HG02642 (cell line): ENCODE measurements around the gene LRP11.
"Not testable (repeated sequence)": the region's sequence is repeated elsewhere in the genome, so short reads cannot be mapped to it uniquely, and the experiment has no call there.

ENCODE experiments used
- ATAC-seq: cut with Tn5 transposase; IDR thresholded peaks from one replicate; pipeline ENCODE4 v1.9.1; 2021; ENCODE audit warnings: mild to moderate bottlenecking; ENCODE audit not compliant: unreplicated experiment, poor library complexity

Gene LRP11

DNA sequence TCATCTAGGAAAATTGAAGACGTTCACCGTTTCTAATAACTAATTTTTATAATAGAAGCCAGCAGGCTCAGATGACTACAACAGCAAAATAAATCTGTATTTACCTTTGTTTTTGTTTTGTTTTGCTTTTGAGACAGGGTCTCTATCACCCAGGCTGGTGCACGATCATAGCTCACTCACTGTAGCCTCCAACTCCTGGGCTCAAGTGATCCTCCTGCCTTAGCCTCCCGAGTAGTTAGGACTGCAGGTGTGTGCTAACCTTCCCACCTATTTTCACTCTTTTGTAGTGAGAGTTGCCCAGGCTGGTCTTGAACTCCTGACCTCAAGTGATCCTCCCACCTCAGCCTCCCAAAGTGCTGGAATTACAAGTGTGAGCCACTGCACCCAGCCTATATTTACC, 10.1 kb downstream of the LRP11 start:
- ATAC-seq, result not testable (repeated sequence)

DNA sequence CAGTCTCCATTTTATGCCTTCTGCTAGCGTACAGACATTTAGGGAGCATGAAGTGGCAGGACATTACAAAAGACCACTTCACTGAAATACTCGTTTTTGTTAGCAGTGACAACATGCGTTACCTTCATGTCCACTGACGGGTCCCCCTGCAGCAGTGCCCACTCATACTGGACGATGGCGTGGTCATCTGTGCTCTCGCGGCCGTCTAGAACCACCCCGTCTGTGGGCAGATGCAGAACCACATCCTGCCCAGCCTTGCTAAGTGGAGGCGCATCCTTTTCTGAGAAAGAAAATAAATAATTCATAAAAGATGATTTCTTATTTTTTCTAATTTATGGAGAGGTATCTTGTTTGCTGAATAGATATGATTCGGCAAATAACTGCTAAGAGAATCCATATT, 11.3 kb downstream of the LRP11 start:
- ATAC-seq, result no peak

DNA sequence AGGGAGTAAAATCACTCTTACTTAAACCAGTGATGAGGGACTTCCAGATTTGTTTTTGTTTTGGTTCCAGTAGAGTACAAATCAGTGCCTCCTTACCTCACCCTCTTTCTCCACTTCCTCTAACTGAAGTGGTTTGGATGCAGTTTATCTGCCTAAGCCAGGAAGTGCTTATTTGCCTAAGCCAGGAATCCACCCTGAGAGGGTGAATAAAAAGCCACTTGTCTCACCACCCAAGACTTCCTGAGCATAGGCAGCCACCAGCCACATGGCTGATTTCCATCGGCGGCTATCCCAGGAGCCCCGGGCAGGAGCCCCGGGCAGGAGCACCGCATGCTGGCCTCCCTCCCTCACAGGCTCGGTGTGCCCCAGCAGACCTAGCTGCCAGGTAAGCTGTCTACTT, 12.0 kb downstream of the LRP11 start:
- ATAC-seq, result no peak

DNA sequence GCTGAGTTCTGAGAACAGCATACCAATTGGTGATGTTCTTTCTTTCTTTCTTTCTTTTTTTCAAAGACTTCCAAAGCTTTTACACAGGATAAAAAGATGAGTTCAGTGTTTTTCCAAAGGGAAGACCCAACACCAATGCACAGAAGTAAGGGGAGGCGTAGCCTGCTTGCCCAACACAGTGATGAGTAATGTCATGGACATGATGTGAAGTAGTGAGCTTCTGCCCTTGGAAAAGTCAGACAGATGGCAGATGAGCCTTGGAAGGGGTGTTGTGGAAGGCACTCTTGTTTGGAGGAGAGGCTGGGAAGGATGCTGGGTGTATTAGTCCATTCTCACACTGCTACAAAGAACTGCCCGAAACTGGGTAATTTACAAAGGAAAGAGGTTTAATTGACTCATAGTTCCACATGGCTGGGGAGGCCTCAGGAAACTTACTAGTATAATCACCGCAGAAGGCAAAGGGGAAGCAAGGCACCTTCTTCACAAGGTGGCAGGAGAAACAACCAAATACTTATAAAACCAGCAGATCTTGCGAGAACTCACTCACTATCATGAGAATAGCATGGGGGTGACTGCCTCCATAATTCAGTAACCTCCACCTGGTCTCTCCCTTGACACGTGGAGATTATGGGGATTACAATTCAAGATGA, 12.6 kb downstream of the LRP11 start:
- ATAC-seq, result no peak

DNA sequence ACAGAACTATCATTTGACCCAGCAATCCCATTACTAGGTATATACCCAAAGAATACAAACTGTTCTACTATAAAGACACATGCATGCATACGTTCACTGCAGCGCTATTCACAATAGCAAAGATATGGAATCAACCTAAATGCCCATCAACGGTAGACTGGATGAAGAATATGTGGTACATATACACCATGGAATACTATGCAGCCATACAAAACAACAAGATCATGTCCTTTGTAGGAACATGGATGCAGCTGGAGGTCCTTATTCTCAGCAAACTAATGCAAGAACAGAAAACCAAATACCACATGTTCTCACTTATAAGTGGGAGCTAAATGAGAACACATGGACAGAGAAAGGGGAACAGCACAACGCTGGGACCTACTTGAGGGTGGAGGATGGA, 15.8 kb downstream of the LRP11 start:
- ATAC-seq, result not testable (repeated sequence)

DNA sequence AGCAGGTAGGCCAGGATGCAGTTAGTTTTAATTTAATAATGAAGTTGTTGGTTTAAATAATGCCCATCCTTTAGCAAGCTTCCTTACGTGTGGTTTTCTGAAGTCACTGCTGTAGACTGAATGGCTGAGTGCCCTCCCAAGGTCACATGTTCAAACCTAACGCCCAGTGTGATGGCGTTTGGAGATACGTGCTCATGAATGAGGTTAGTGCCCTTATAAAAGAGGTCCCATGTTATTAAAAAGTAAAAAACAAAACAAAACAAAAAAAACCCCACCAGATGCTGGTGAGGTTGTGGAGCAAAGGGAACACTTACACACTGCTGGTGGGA, 16.3 kb downstream of the LRP11 start:
- ATAC-seq, result no peak

DNA sequence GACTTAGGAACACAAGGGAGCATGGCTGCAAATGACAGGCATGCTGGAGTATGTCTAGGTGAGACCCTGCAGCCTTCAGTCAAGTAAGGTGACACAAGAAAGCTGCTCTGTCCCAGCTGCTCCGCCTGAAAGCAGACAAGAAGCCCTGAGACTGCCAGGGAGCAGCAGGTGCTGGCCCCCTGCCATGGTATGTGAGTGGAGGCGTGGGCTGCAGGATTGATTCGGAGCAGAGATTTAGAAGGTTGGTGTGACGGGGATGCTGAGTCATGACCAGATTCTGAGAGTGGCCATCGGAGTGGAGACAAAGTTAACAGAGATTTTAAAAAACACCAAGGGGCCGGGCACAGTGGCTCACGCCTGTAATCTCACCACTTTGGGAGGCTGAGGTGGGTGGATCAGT, 17.8 kb downstream of the LRP11 start:
- no peak for ATAC-seq

DNA sequence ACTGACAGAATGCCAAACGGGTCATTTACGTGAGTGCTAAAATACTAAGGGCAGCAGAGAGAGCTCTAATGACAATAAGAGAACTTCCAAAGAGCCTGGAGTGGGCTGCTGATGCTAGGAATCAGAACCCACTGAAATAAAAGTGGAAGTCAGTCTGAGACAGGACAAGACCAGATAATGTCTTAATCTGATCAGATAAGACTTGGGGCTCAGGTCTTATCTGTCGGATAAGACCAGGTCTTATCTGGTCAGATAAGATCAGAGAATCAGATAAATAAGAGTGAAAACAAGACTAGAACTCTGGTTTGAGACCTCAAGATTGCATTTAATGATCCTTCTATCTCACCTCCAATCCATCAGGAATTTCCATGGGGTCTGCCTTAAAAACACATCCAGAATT, 18.6 kb downstream of the LRP11 start:
- ATAC-seq, result no peak

DNA sequence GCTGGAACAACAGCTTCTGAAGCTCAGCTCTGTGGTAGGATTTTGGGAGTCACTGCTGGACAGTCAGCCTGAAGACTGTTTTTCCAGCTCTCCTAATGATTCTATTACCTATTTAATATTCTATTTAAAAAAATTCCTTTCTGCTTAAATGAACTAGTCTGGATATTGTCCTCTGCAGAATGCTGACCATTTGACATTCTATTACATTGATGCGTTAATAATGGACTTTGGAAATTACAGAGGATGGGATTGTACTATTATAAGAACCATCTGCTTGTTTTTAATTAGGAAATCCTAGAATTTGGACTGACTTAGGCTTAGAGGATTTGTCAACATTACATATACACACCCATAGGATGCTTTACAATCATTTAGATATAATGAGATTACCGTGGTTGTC, 19.7 kb downstream of the LRP11 start:
- no peak for ATAC-seq

DNA sequence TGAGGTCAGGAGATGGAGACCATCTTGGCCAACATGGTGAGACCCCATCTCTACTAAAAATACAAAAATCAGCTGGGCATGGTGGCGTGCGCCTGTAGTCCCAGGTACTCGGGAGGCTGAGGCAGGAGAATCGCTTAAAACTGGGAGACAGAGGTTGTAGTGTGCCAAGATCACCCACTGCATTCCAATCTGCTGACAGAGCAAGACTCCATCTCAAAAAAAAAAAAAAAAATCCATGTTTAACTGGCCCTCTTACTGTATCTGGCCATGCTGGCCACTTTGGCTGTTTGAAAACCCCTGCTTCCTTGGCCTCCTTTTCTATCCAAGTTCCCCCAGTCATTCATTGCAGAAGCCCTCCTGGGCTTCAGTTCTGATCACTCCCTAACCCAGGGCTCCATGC, 20.1 kb downstream of the LRP11 start:
- ATAC-seq, result not testable (repeated sequence)

DNA sequence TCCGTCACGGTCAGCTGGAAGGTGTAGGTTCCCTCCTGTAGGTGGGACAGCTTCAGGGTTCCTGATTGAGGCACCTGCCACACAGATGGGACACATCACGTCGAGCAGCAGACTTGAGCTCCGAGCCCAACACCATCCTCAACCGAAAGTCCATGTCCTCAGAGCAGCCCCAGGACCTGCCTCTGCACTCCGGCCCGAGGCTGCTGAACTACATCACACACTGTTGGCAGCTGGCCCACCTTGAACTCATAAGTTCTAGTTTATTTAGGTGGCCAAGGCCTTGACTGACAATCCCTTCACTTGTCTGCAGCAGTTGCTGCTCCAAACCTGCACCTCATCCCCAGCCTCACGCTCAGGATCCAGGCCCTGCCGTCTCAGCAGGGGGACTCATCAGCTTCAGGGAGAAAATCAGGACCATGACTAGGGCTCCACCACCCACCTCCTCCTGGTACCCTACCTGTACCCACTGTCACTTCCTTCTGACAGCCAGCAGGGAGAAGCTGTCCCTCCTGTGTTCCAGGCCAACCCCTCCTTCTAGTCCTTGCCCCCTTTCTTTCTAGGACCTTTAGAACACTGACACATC, 21.0 kb downstream of the LRP11 start:
- no peak for ATAC-seq

DNA sequence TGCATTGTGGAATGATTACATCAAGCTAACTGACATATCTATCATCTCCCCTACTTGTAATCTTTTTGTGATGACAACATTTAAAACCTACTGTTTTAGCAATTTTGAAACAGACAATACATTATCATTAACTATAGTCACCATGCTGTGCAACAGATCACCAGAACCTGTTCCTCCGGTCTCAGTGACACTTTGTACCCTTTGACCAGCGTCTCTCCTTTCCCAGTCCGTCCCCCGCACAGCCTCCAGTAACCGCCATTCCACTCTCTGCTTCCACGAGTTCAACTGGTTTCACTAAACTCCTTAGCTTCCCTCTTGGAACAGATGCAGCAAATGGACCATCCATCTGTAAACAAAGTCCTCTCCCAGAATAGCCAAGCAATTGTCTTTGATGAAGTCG, 21.8 kb downstream of the LRP11 start:
- ATAC-seq, result no peak

DNA sequence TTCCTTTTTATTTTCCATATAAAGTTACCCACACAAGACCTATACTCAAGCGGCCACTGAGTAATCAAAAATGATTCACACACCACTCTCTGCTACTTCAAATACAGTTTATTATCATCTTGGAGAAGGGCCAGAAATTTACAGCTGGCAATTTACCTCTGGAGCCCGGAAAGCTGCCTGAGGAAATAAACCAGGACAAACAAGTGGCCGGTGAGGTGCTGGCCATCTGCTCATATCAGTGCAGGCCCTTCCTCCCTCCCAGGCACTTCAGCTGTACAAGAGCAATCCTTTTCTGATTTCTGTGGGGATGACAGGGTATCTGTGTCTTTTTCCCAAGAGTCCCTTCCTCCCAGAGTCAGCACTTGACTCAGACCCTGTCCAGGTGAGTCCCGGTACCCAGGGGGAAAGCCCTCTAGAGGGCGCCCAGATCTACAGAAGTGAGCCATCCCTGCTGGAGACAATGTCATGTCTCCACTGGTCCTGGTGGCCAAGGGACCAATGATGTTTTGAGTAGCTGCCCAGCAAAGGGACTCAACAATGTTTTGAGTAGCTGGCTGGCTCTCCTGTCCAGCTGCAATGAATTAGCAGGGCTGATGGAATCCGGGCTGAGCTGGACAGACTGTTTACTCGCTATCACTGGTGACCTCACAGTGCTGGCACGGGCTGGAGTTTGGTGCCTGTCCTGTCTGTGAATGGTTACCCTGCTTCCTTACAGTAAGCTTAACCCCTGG, 23.6 kb downstream of the LRP11 start:
- ATAC-seq, result no peak

DNA sequence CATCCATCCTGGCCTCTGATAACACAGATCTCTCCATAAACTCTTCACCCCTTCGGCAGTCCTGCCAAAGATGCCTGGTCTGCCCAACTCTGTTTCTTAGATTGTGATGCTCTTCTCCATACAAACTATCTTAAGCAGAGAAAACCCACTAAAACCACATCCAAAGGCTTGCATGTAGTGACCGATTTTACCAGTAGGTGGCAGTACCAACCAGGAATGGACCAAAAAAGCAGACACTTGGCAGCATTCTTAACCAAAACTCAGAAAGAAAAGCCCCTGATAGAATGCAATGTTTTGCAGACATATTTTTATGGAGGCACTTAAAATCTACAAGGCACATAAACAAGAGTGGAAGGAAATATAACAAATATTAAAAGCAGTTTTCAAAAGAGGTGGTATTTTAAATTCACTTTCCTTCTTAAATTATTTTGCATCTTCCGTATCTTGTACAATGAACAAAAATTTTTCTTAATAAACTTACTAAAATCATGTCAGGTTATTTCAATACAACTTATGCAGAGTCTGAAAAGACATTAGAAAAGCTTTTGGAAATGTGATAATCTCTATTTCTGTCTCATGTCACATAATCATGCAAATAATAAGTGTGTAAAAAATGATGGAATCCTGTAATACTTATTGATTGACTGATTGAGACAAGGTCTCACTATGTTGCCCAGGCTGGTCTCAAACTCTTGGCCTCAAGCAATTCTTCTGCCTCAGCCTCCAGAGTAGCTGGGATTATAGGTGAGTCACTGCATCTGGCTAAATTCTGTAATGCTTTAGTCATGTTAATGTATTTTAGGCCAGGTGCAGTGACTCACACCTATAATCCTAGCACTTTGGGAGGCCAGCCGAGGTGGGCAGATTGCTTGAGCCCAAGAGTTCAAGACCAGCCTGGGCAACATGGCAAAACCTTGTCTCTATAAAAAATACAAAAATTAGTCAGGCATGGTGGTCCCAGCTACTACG, 29.4 kb downstream of the LRP11 start:
- peak; percentile 52 for ATAC-seq

DNA sequence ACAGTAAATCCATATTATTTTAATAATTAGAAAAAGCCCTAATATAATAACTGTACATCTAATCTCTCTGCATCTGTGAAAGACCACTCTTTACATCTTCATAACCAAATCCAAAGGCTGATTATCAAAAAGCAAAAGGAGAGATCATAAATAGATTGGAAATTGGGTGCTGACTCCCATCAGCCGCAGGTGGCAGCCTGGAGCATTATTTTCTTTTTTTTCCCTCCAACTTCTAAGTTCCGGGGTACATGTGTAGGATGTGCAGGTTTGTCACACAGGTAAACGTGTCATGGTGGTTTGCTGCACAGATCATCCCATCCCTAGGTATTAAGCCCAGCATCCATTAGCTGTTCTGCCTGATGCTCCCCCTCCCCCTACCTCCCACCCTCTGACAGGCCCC, 30.5 kb downstream of the LRP11 start:
- ATAC-seq, result no peak

DNA sequence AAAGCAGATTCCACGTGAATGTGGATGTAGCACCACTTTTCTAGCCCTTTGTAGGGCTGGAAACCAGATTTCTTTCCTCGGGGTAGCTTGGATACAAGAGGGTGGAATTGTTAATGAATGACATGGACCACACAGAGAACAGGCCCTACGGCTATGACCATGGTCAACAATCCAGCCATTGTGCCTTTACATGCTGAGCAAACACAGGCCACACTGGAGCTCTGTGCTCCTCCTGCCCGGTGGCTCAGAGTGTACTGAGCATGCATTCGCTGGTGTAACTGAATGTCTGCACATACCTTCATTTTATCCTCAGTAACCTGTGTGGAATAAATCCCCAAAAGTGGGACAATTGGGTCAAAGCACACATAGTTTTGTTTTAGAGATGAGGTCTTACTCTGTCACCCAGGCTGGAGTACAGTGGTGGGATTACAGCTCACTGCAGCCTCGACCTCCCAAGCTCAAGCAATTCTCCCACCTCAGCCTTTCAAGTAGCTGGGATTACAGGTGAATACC, 32.8 kb downstream of the LRP11 start:
- no peak for ATAC-seq

DNA sequence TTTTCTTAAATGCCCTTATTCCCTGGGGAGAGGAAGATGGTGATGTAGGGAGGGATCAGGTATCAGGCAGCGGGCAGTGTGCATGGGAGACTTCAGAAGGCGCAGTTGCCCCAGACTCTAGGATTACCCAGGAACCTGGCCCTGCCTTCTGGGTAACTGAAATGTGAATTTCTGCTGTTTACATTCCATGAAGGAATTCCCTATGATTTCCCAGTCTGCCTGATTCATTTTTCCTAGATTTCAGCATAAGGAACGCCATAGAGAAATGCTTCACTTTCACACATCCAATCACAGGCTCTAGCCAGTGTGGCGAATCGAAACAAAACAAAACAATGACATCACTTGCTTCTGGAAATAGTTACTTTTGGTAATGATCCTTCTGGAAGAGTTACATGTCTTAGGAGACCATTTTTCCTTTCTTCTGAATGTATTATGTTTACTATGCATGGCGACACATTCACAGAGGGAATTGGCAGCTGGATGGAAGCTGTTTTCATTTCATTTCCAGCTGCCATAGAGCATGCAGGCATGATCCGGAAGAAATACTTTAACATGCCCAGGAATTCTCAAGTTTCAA, 33.3 kb downstream of the LRP11 start:
- no peak for ATAC-seq

DNA sequence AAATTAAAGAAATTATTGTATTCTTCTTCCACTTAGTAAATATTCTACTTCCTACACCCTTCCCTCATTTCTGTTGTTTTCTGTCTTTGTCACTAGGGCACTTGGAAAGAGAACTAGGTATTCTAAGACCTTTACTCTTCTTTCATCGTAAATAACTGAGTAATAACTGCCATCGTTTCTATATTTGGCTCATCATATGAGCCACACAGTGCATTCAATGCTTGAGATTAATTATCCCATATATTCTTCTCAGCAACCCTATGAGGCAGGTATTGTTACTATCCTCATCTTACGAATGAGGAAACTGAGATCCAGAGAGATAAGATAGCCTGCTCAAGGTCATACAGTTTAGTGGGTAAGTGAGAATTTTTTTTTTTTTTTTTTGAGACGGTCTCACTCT, 38.9 kb downstream of the LRP11 start:
- ATAC-seq, result no peak

DNA sequence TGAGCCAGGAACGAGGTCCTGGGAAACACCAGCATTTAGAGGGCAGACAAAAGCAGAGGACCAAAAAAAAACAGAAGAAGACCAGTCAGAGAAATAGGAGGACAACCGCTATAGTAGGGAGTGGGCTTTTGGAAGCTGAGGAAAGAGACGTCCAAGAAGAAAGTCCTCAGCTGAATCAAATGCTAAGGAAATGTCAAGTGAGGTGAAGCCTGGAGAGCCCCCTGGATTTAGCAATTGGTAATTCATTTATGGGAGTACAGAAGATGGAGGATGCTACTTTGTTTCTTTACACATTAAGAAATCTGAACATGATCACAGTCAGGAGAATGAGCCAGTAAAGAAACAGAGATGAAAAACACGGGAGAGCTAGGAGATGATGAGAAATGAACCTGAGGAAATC, 41.1 kb downstream of the LRP11 start:
- no peak for ATAC-seq

DNA sequence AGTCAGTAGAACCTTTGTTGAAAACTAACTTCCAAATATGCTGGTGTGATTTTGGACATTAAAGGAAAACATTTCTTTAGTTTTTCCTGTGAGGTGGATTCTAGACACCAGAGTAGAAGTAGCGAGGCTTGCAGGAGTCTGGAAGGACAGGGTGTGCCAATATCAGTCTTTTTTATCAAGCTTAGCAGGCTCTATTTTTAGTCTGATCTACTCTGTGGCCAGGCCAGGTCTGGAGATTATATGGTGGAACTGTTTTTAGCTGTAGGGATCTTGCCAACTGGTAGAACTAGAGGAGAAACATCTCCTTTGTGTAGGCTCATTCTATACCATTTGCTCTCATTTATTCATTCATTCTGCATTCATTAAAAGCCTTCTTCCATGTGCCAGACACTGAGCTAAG, 42.7 kb downstream of the LRP11 start:
- no peak for ATAC-seq
